GM12892 (cell line): ENCODE measurements around the gene SRP19.

Experiments used
- POLR2A ChIP-seq: IDR thresholded peaks from 2 replicates; pipeline ENCODE4 v1.6.1; 2011; ENCODE audit warnings: low read depth, low read length, control low read depth
- TAF1 ChIP-seq: IDR thresholded peaks from 2 replicates; pipeline ENCODE4 v1.6.1; 2011; ENCODE audit warnings: low read depth, mild to moderate bottlenecking, control low read depth, low read length, borderline replicate concordance

GRCh38 chr5:112878101-112878500, 17.0 kb downstream of the SRP19 start:
- TF ChIP-seq POLR2A, result no peak
- no peak for TF ChIP-seq TAF1
